GM23338 (cell line): ENCODE results near the gene CGNL1. TPM values are rescaled to one million over a fixed set of nuclear protein-coding genes. Genes with fewer than 3 reads are reported as not detected.

Experiments
- ATAC-seq: fragments of 200-7000 bp; cut with Tn5 transposase; 3 replicates; pipeline ENCODE4 v1.9.1; 2020
- DNase-seq: peaks from one replicate; pipeline ENCODE4 v3.0.0-alpha.2; 2015; ENCODE audit warnings: low spot score
- H2AFZ ChIP-seq: fragments of 200-600 bp; sonication (generic); 2 replicates; pipeline ENCODE4 v1.8.0; 2016; ENCODE audit warnings: antibody characterized with exemption, mild to moderate bottlenecking, moderate library complexity
- H3F3A ChIP-seq: fragments of 200-600 bp; sonication (generic); replicated peaks from 2 replicates; pipeline ENCODE4 v1.8.0; 2017; ENCODE audit warnings: antibody characterized with exemption, mixed run types, low read depth
- H3K27ac ChIP-seq: fragments of 200-600 bp; sonication (generic); 2 replicates; pipeline ENCODE4 v1.6.1; 2016; ENCODE audit warnings: low read depth
- H3K27me3 ChIP-seq: fragments of 200-600 bp; sonication (generic); 2 replicates; pipeline ENCODE4 v1.8.0; 2016; ENCODE audit warnings: mild to moderate bottlenecking, mixed run types, moderate library complexity; ENCODE audit not compliant: insufficient read depth
- H3K36me3 ChIP-seq: fragments of 200-600 bp; sonication (generic); 2 replicates; pipeline ENCODE4 v1.8.0; 2016; ENCODE audit warnings: mild to moderate bottlenecking; ENCODE audit not compliant: insufficient read depth
- H3K4me1 ChIP-seq: fragments of 200-600 bp; sonication (generic); 2 replicates; pipeline ENCODE4 v1.8.0; 2016; ENCODE audit warnings: mild to moderate bottlenecking, moderate library complexity; ENCODE audit not compliant: insufficient read depth
- H3K4me2 ChIP-seq: fragments of 200-600 bp; sonication (generic); 2 replicates; pipeline ENCODE4 v1.7.1; 2017; ENCODE audit warnings: mixed run types
- H3K4me3 ChIP-seq: fragments of 200-600 bp; sonication (generic); 2 replicates; pipeline ENCODE4 v1.6.1; 2016; ENCODE audit warnings: mixed run types
- H3K79me2 ChIP-seq: fragments of 200-600 bp; sonication (generic); replicated peaks from 2 replicates; pipeline ENCODE4 v1.8.0; 2017; ENCODE audit warnings: mild to moderate bottlenecking; ENCODE audit not compliant: insufficient read depth
- H3K9me2 ChIP-seq: fragments of 200-600 bp; sonication (generic); 2 replicates; pipeline ENCODE4 v1.8.0; 2017; ENCODE audit not compliant: insufficient read depth
- H4K20me1 ChIP-seq: fragments of 200-600 bp; sonication (generic); replicated peaks from 2 replicates; pipeline ENCODE4 v1.8.0; 2017; ENCODE audit warnings: mild to moderate bottlenecking; ENCODE audit not compliant: insufficient read depth
- H3K27ac Mint-ChIP-seq: 2 replicates; pipeline ENCODE4 v1.8.0; 2020; ENCODE audit warnings: inconsistent platforms, mild to moderate bottlenecking, moderate library complexity, mixed read lengths
- H3K27me3 Mint-ChIP-seq: 3 replicates; pipeline ENCODE4 v1.8.0; 2022; ENCODE audit warnings: low read depth, mild to moderate bottlenecking, moderate library complexity, mixed read lengths, inconsistent platforms; ENCODE audit not compliant: insufficient read depth, poor library complexity
- H3K36me3 Mint-ChIP-seq: 3 replicates; pipeline ENCODE4 v1.8.0; 2021; ENCODE audit warnings: low read depth, mild to moderate bottlenecking, inconsistent platforms, moderate library complexity, mixed read lengths
- H3K4me1 Mint-ChIP-seq: 3 replicates; pipeline ENCODE4 v1.8.0; 2020; ENCODE audit warnings: mild to moderate bottlenecking, inconsistent platforms, mixed read lengths
- H3K4me3 Mint-ChIP-seq: 3 replicates; pipeline ENCODE4 v1.8.0; 2021; ENCODE audit warnings: moderate library complexity, mild to moderate bottlenecking, inconsistent platforms, mixed read lengths
- H3K9me3 Mint-ChIP-seq: 3 replicates; pipeline ENCODE4 v1.8.0; 2020; ENCODE audit warnings: moderate library complexity, mild to moderate bottlenecking, inconsistent platforms, mixed read lengths
- CREB1 ChIP-seq: fragments of 250-450 bp; sonication (Bioruptor Pico); IDR thresholded peaks from 2 replicates; pipeline ENCODE4 v1.5.0; 2020; ENCODE audit warnings: low read depth, mild to moderate bottlenecking, moderate library complexity
- ETS1 ChIP-seq: IDR thresholded peaks from 2 replicates; pipeline ENCODE4 v1.6.1; 2016; ENCODE audit warnings: antibody characterized with exemption
- EZH2phosphoT487 ChIP-seq: fragments of 200-600 bp; sonication (generic); IDR thresholded peaks from one replicate; pipeline ENCODE4 v1.8.1; 2018; ENCODE audit warnings: antibody characterized with exemption; ENCODE audit not compliant: unreplicated experiment
- JUNB ChIP-seq: IDR thresholded peaks from one replicate; pipeline ENCODE4 v1.6.1; 2016; ENCODE audit warnings: antibody characterized with exemption; ENCODE audit not compliant: unreplicated experiment
- NANOG ChIP-seq: IDR thresholded peaks from 2 replicates; pipeline ENCODE4 v1.6.1; 2016; ENCODE audit warnings: antibody characterized with exemption, borderline replicate concordance
- ZNF114 ChIP-seq: fragments of 250-450 bp; sonication (Bioruptor Pico); IDR thresholded peaks from 2 replicates; pipeline ENCODE4 v1.5.0; 2020; ENCODE audit warnings: mild to moderate bottlenecking, moderate library complexity
- ZNF462 ChIP-seq: fragments of 250-450 bp; sonication (Bioruptor Pico); IDR thresholded peaks from 2 replicates; pipeline ENCODE4 v1.5.0; 2020; ENCODE audit warnings: mild to moderate bottlenecking, moderate library complexity
- polyA plus RNA-seq: library from polyadenylated mRNA; unstranded; fragments of >200 nt; fragmentation: Nextera tagmentation; extraction: Ambion mirVana; gene quantifications from 2 replicates; pipeline ENCODE4 v1.2.1, GENCODE V29; 2016
- total RNA-seq: library from RNA; depleted of rRNA; stranded (reverse); fragments of >200 nt; shearing (Covaris generic); gene quantifications from 2 replicates; pipeline ENCODE4 v1.2.3, GENCODE V29; 2014

The CGNL1 gene
- total and polyA plus RNA-seq, 2 experiments from 2014 or later: 20.0 to 57.8 TPM

GRCh38 chr15:57597431-57597830 lies 221.1 kb downstream of the CGNL1 start (continued):
- no peak for TF ChIP-seq CREB1 (CRISPR knock-in tag)
- no peak for TF ChIP-seq EZH2phosphoT487
- no peak for TF ChIP-seq ZNF114 (CRISPR knock-in tag)
- TF ChIP-seq ETS1: no peak

- Histone ChIP-seq H3K36me3 (no peaks in the 10 kb centered on the region), H3K4me2 (no peak overlapping the region), H2AFZ (no peak overlapping the region), H3K4me3 (no peak overlapping the region), H3K27me3 (peaks cover 2% of the 10 kb centered on the region; the same call in 1 of the 2 replicates), H3F3A (no peaks in the 10 kb centered on the region), H3K27ac (no peak overlapping the region), H4K20me1 (no peaks in the 10 kb centered on the region), H3K9me2 (peaks cover 8% of the 10 kb centered on the region), H3K79me2 (no peaks in the 10 kb centered on the region), H3K4me1 (peaks cover 15% of the 10 kb centered on the region)
- H3K9me3 Mint-ChIP-seq: no peaks in the 10 kb centered on the region
- no peaks in the 10 kb centered on the region for H3K36me3 Mint-ChIP-seq
- H3K27me3 Mint-ChIP-seq: no peaks in the 10 kb centered on the region
- no peak overlapping the region for H3K4me3 Mint-ChIP-seq
- H3K4me1 Mint-ChIP-seq: peaks cover 9% of the 10 kb centered on the region
- ATAC-seq: no peak
- no peak overlapping the region for H3K27ac Mint-ChIP-seq
- TF ChIP-seq CREB1 (CRISPR knock-in tag): no peak
- TF ChIP-seq NANOG: no peak
- no peak for DNase-seq
Measured at GRCh38 chr15:57598346-57598745, 222.0 kb downstream of the CGNL1 start.

GRCh38 chr15:57599296-57599810 lies 223.0 kb downstream of the CGNL1 start:
- peaks cover 4% of the 10 kb centered on the region for H3K9me2 ChIP-seq
- H3K27me3 Mint-ChIP-seq: peaks cover 2% of the 10 kb centered on the region
- H3K79me2 ChIP-seq: no peaks in the 10 kb centered on the region
- no peaks in the 10 kb centered on the region for H3K9me3 Mint-ChIP-seq
- no peak for ATAC-seq
- no peaks in the 10 kb centered on the region for H4K20me1 ChIP-seq
- no peaks in the 10 kb centered on the region for H3F3A ChIP-seq
- H3K27me3 ChIP-seq: no peaks in the 10 kb centered on the region
- H2AFZ ChIP-seq: no peak overlapping the region
- TF ChIP-seq CREB1 (CRISPR knock-in tag): no peak
- TF ChIP-seq EZH2phosphoT487: no peak
- TF ChIP-seq ZNF462 (CRISPR knock-in tag): no peak
- TF ChIP-seq JUNB: no peak
- no peak overlapping the region for H3K27ac ChIP-seq
- no peaks in the 10 kb centered on the region for H3K36me3 ChIP-seq
- H3K4me2 ChIP-seq: 0 out of 2 replicates have a peak overlapping the region, but pooled peaks have one; percentile 21
- no peak overlapping the region for H3K4me3 ChIP-seq
- H3K4me3 Mint-ChIP-seq: no peak overlapping the region
- no peak overlapping the region; the same call in 1 of the 2 replicates for H3K27ac Mint-ChIP-seq
- no peaks in the 10 kb centered on the region for H3K36me3 Mint-ChIP-seq
- peak; percentile 5 for DNase-seq
- H3K4me1 Mint-ChIP-seq: peaks cover 9% of the 10 kb centered on the region
- H3K4me1 ChIP-seq: peaks cover 15% of the 10 kb centered on the region
